Measurements from ENCODE around the gene CCL15.

GRCh38 chr17:35972535-35972934, 28.8 kb downstream of the CCL15 start:
- TF ChIP-seq ZNF280C (tag by site-specific recombination; IDR thresholded peaks at IDR 0.05) (no peak), PBX3 (CRISPR knock-in tag; IDR thresholded peaks at IDR 0.05) (no peak), ZNF792 (tag by site-specific recombination; IDR thresholded peaks at IDR 0.05) (no peak), ZBTB17 (tag by site-specific recombination; IDR thresholded peaks at IDR 0.05) (no peak), ZNF274 (IDR thresholded peaks at IDR 0.05; ENCODE audit: low read length) (no peak), ZNF274 (tag by site-specific recombination; IDR thresholded peaks at IDR 0.05; ENCODE audit: borderline replicate concordance) (no peak), ZNF548 (tag by site-specific recombination; IDR thresholded peaks at IDR 0.05) (no peak), ATF2 (tag by site-specific recombination; IDR thresholded peaks at IDR 0.05; ENCODE audit: low read depth) (no peak), ZBTB1 (tag by site-specific recombination; IDR thresholded peaks at IDR 0.05) (no peak), ZNF10 (tag by site-specific recombination; IDR thresholded peaks at IDR 0.05) (no peak)
- TF ChIP-seq, protein P1, sequence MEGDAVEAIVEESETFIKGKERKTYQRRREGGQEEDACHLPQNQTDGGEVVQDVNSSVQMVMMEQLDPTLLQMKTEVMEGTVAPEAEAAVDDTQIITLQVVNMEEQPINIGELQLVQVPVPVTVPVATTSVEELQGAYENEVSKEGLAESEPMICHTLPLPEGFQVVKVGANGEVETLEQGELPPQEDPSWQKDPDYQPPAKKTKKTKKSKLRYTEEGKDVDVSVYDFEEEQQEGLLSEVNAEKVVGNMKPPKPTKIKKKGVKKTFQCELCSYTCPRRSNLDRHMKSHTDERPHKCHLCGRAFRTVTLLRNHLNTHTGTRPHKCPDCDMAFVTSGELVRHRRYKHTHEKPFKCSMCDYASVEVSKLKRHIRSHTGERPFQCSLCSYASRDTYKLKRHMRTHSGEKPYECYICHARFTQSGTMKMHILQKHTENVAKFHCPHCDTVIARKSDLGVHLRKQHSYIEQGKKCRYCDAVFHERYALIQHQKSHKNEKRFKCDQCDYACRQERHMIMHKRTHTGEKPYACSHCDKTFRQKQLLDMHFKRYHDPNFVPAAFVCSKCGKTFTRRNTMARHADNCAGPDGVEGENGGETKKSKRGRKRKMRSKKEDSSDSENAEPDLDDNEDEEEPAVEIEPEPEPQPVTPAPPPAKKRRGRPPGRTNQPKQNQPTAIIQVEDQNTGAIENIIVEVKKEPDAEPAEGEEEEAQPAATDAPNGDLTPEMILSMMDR (tag by site-specific recombination; IDR thresholded peaks at IDR 0.05): no peak
